Smooth muscle cell (in vitro differentiated cells): ENCODE results near the gene BIN2. TPM values are rescaled to one million over a fixed set of nuclear protein-coding genes. Genes with fewer than 3 reads are reported as not detected.

ENCODE experiments used
- DNase-seq: peaks from one replicate; lab custom pipeline; 2025; ENCODE audit not compliant: unreplicated experiment; lab: John Stamatoyannopoulos, UW
- H2AFZ ChIP-seq: fragments of 200-600 bp; sonication (generic); 2 replicates; pipeline ENCODE4 v1.6.0; 2016; ENCODE audit warnings: antibody characterized with exemption, low read depth, mild to moderate bottlenecking
- H3F3A ChIP-seq: fragments of 200-600 bp; sonication (generic); 2 replicates; pipeline ENCODE4 v1.6.0; 2017; ENCODE audit warnings: antibody characterized with exemption, low read depth
- H3K27ac ChIP-seq: fragments of 200-600 bp; sonication (generic); 2 replicates; pipeline ENCODE4 v1.5.1; 2016; ENCODE audit warnings: low read depth, mild to moderate bottlenecking
- H3K27me3 ChIP-seq: fragments of 200-600 bp; sonication (generic); 2 replicates; pipeline ENCODE4 v1.6.1; 2016; ENCODE audit warnings: low read depth, mild to moderate bottlenecking
- H3K36me3 ChIP-seq: fragments of 200-600 bp; sonication (generic); 2 replicates; pipeline ENCODE4 v1.5.1; 2016; ENCODE audit warnings: low read depth
- H3K4me1 ChIP-seq: fragments of 200-600 bp; sonication (generic); 2 replicates; pipeline ENCODE4 v1.5.1; 2016; ENCODE audit warnings: low read depth
- H3K4me2 ChIP-seq: fragments of 200-600 bp; sonication (generic); 2 replicates; pipeline ENCODE4 v1.6.0; 2016; ENCODE audit warnings: mild to moderate bottlenecking
- H3K4me3 ChIP-seq: fragments of 200-600 bp; sonication (generic); 2 replicates; pipeline ENCODE4 v1.5.1; 2016; ENCODE audit warnings: mild to moderate bottlenecking
- H3K79me2 ChIP-seq: fragments of 200-600 bp; sonication (generic); 2 replicates; pipeline ENCODE4 v1.6.0; 2016; ENCODE audit warnings: low read depth, mild to moderate bottlenecking
- H3K9ac ChIP-seq: fragments of 200-600 bp; sonication (generic); 2 replicates; pipeline ENCODE4 v1.6.0; 2016; ENCODE audit warnings: low read depth
- H3K9me3 ChIP-seq: fragments of 200-600 bp; sonication (generic); replicated peaks from 2 replicates; pipeline ENCODE4 v1.5.1; 2016; ENCODE audit warnings: low read depth
- H4K20me1 ChIP-seq: fragments of 200-600 bp; sonication (generic); 2 replicates; pipeline ENCODE4 v1.6.0; 2016; ENCODE audit warnings: low read depth
- CTCF ChIP-seq: fragments of 200-600 bp; sonication (generic); IDR thresholded peaks from 2 replicates; pipeline ENCODE4 v1.5.1; 2017; ENCODE audit warnings: borderline replicate concordance, mild to moderate bottlenecking, antibody characterized with exemption; ENCODE audit not compliant: insufficient read depth, poor library complexity, severe bottlenecking
- WGBS: methylation state at CpG from one replicate; pipeline ENCODE4 v1.1.7; 2016; ENCODE audit warnings: low lambda C conversion rate; 5-methylcytosine and 5-hydroxymethylcytosine counted together
- polyA plus RNA-seq: library from polyadenylated mRNA; unstranded; fragments of >200 nt; fragmentation: Nextera tagmentation; extraction: Ambion mirVana; gene quantifications from 2 replicates; pipeline ENCODE4 v1.2.1, GENCODE V29; 2016
- total RNA-seq: library from RNA; depleted of rRNA; stranded (reverse); fragments of >200 nt; gene quantifications from 2 replicates; pipeline ENCODE4 v1.2.3, GENCODE V29; 2014

Gene BIN2
- total and polyA plus RNA-seq, 2 experiments from 2014 or later, result not detected

- no peak overlapping the region for H3K9ac ChIP-seq
- no peaks in the 10 kb centered on the region for H4K20me1 ChIP-seq
- H3K79me2 ChIP-seq, result no peaks in the 10 kb centered on the region
- WGBS, result 97% methylated on average over 15 of the region's 15 CpGs
- H3K36me3 ChIP-seq, result no peaks in the 10 kb centered on the region
- no peak overlapping the region for H3K4me3 ChIP-seq
- H3K27ac ChIP-seq, result no peak overlapping the region
- no peak overlapping the region for H2AFZ ChIP-seq
- peaks cover 39% of the 10 kb centered on the region for H3K4me1 ChIP-seq
- peaks cover 3% of the 10 kb centered on the region for H3F3A ChIP-seq
- no peaks in the 10 kb centered on the region for H3K27me3 ChIP-seq
- no peaks in the 10 kb centered on the region for H3K9me3 ChIP-seq
- no peak overlapping the region for H3K4me2 ChIP-seq
- DNase-seq, result no peak
- TF ChIP-seq CTCF, result no peak
Observed at GRCh38 chr12:51323317-51323960, 535 bp downstream of the BIN2 start.

- Histone ChIP-seq H3K27me3 (no peaks in the 10 kb centered on the region), H3K4me3 (no peak overlapping the region), H2AFZ (no peak overlapping the region), H3K4me1 (peaks cover 42% of the 10 kb centered on the region), H3K9me3 (no peaks in the 10 kb centered on the region), H3K79me2 (no peaks in the 10 kb centered on the region), H3K4me2 (no peak overlapping the region), H3K9ac (no peak overlapping the region), H3K27ac (no peak overlapping the region), H3F3A (peaks cover 3% of the 10 kb centered on the region), H4K20me1 (no peaks in the 10 kb centered on the region), H3K36me3 (no peaks in the 10 kb centered on the region)
- no peak for DNase-seq
- 87% methylated on average over 5 of the region's 5 CpGs for WGBS
- TF ChIP-seq CTCF, result no peak
Observed at GRCh38 chr12:51322452-51322851, 1.5 kb downstream of the BIN2 start.

- Histone ChIP-seq H3K27ac (no peak overlapping the region), H4K20me1 (no peaks in the 10 kb centered on the region), H3K9me3 (no peaks in the 10 kb centered on the region), H3K36me3 (no peaks in the 10 kb centered on the region), H3K79me2 (no peaks in the 10 kb centered on the region), H2AFZ (no peak overlapping the region), H3F3A (peaks cover 3% of the 10 kb centered on the region), H3K4me1 (peaks cover 36% of the 10 kb centered on the region), H3K4me2 (no peak overlapping the region), H3K4me3 (no peak overlapping the region), H3K27me3 (no peaks in the 10 kb centered on the region), H3K9ac (no peak overlapping the region)
- no peak for TF ChIP-seq CTCF
- 72% methylated on average over 3 of the region's 3 CpGs for WGBS
- no peak for DNase-seq
Observed at GRCh38 chr12:51321882-51322281, 2.1 kb downstream of the BIN2 start.

GRCh38 chr12:51320695-51321320 is 3.2 kb downstream of the BIN2 start:
- H3K9me3 ChIP-seq, result no peaks in the 10 kb centered on the region
- 32% methylated on average over 3 of the region's 3 CpGs for WGBS
- H3K27ac ChIP-seq, result no peak overlapping the region
- H3K4me3 ChIP-seq, result no peak overlapping the region
- no peaks in the 10 kb centered on the region for H3K36me3 ChIP-seq
- H3F3A ChIP-seq, result peaks cover 3% of the 10 kb centered on the region
- H3K79me2 ChIP-seq, result no peaks in the 10 kb centered on the region
- H2AFZ ChIP-seq, result peak overlapping the region; percentile 16
- DNase-seq, result no peak
- no peaks in the 10 kb centered on the region for H3K27me3 ChIP-seq
- H4K20me1 ChIP-seq, result no peaks in the 10 kb centered on the region
- no peak overlapping the region for H3K4me2 ChIP-seq
- no peak for TF ChIP-seq CTCF
- no peak overlapping the region for H3K9ac ChIP-seq
- H3K4me1 ChIP-seq, result peaks cover 30% of the 10 kb centered on the region
